Adrenal gland (tissue), 12 donors: ENCODE data around the gene C1orf174. TPM values are rescaled to one million over a fixed set of nuclear protein-coding genes. Genes with fewer than 3 reads are reported as not detected.

Experiments used
- DNase-seq, 7 donors: peaks; one replicate each; pipeline ENCODE4 v3.0.0-alpha.2; 2019 to 2020
- H3K27ac ChIP-seq, 5 donors: fragments of 200-600 bp; sonication (generic) in 4 of 5; 1 replicate in 3 of 5; 2 replicates in 2 of 5; pipeline versions ENCODE4 v1.5.1 to v1.8.0; 2016 to 2020; ENCODE audit warnings: mild to moderate bottlenecking in 1 of 5
- H3K27me3 ChIP-seq: fragments of 200-600 bp; 2 replicates; pipeline ENCODE4 v1.8.0; 2021
- H3K36me3 ChIP-seq, 2 donors: fragments of 200-600 bp; replicated peaks in 1 of 2; 1 replicate in 1 of 2; 2 replicates in 1 of 2; pipeline versions ENCODE4 v1.5.1 to v1.8.0; 2018 to 2022
- H3K4me1 ChIP-seq, 2 donors: fragments of 200-600 bp; replicated peaks in 1 of 2; 1 replicate in 1 of 2; 2 replicates in 1 of 2; pipeline versions ENCODE4 v1.5.1 to v1.8.0; 2018 to 2021
- H3K4me3 ChIP-seq, 4 donors: fragments of 200-600 bp; sonication (generic) in 3 of 4; one replicate each; pipeline ENCODE4 v1.5.1; 2016 to 2018
- H3K9me3 ChIP-seq, 3 donors: fragments of 200-600 bp; sonication (generic) in 1 of 3; replicated peaks in 1 of 3; 1 replicate in 2 of 3; 2 replicates in 1 of 3; pipeline versions ENCODE4 v1.5.1 to v1.8.0; 2016 to 2021
- CTCF ChIP-seq, 6 experiments: fragments of 450-650 bp in 4 of 6; fragments of 200-600 bp in 2 of 6; sonication (generic) in 1 of 6; IDR thresholded peaks; 1 replicate in 5 of 6; 2 replicates in 1 of 6; pipeline versions ENCODE4 v1.5.1 to v1.8.0; 2016 to 2021; ENCODE audit warnings: antibody characterized with exemption in 6 of 6, mild to moderate bottlenecking in 2 of 6, moderate library complexity in 1 of 6
- POLR2A ChIP-seq, 2 donors: fragments of 450-650 bp; IDR thresholded peaks; one replicate each; pipeline ENCODE4 v1.6.1; 2017; ENCODE audit warnings: antibody characterized with exemption in 2 of 2, mild to moderate bottlenecking in 2 of 2, moderate library complexity in 1 of 2
- WGBS, 4 donors: extraction: QIAGEN DNeasy Blood & Tissue Kit in 2 of 4; methylation state at CpG; one replicate each; pipeline versions ENCODE4 v1.1.5 to v1.1.7; 2013 to 2017; 5-methylcytosine and 5-hydroxymethylcytosine counted together
- intact Hi-C, 2 donors: fragments of 100-400 bp; cut with DNase I; formaldehyde crosslinking; loops; one replicate each; pipeline versions ENCODE4 v1.14.1 to v1.15.0; 2022 to 2023
- polyA plus RNA-seq, 3 donors: library from polyadenylated mRNA; stranded (reverse); fragments of 200-250 nt in 2 of 3; fragments of 350-450 nt in 1 of 3; fragmentation: Illumina TruSeq in 1 of 3; extraction: RNeasy Lipid Tissue Mini Kit (QIAGEN cat#74804) in 1 of 3; gene quantifications; one replicate each; pipeline ENCODE4 v1.2.3, GENCODE V29; 2013 to 2014
- total RNA-seq, 9 donors: library from RNA; depleted of rRNA in 4 of 9; stranded (reverse); fragments of >200 nt in 4 of 9; fragments of 120-200 nt in 1 of 9; fragmentation: NEBNext Ultra II Directional in 1 of 9; extraction: Animal tissue kit (Norgen Biotek cat#: 25700) in 1 of 9; gene quantifications; one replicate each; pipeline versions ENCODE4 v1.1.0 to v1.2.4, GENCODE V29; 2013 to 2023
- donor health status: healthy with polysubstance abuse.
- donor health status: Bipolar disorder and iron deficiency.
- donor health status: DM: yes; HTN: yes; CAD: no.
- donor health status: DM: no; HTN: no; CAD: no.
- donor health status: DM: no; HTN: no; CAD: no.
- donor health status: DM: yes; HTN: yes; CAD: no.

C1orf174 gene
- total and polyA plus RNA-seq, 12 donors, result 11.5 to 28.0 (median 19.0) TPM

DNA sequence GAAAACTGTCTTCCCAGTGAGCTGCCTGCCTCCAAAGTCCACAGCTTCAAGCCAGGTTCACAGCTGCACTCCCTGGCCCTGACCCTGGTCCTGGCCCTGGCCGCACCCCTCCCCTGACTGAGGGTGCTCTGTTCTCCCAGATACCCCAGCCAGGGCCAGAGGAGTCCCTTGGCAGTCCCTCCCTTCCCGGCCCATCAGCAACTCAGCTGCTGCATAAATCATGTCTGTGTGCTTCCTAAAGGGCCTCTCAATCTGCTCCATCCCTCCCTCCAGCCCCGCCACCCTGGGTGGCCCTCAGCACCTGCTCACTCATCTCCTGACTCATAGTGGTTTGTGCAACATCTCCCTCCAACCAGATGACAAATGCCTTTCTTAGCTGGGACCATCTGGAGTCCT lies 24.8 kb upstream of the C1orf174 start:
- no peak for TF ChIP-seq POLR2A (IDR thresholded peaks at IDR 0.05)
- Histone ChIP-seq H3K4me3 (no peak overlapping the region), H3K27ac (no peak overlapping the region), H3K27me3 (no peaks in the 10 kb centered on the region), H3K4me1 (no peaks in the 10 kb centered on the region), H3K36me3 (no peaks in the 10 kb centered on the region), H3K9me3 (no peaks in the 10 kb centered on the region)
- intact Hi-C loops, result no loop called here
- WGBS, 4 donors, result 17 to 54% (median 34%) methylated on average over 2 to 3 of the region's 3 CpGs
- no peak for DNase-seq

GRCh38 chr1:3924186-3924824 lies 24.2 kb upstream of the C1orf174 start:
- no peak overlapping the region for H3K27ac ChIP-seq
- H3K9me3 ChIP-seq, result no peaks in the 10 kb centered on the region
- H3K36me3 ChIP-seq, result no peaks in the 10 kb centered on the region
- H3K27me3 ChIP-seq, result no peaks in the 10 kb centered on the region
- H3K4me1 ChIP-seq, result no peaks in the 10 kb centered on the region
- TF ChIP-seq POLR2A (IDR thresholded peaks at IDR 0.05) (no peak), CTCF (IDR thresholded peaks at IDR 0.05) (no peak)
- DNase-seq, result no peak
- H3K4me3 ChIP-seq, result no peak overlapping the region
- WGBS, 4 donors, result 39 to 55% (median 52%) methylated on average over 6 to 13 of the region's 13 CpGs
- intact Hi-C loops, result no loop called here

- DNase-seq, result no peak
Observed at GRCh38 chr1:3923378-3924185, 23.5 kb upstream of the C1orf174 start.

GRCh38 chr1:3922851-3923250 lies 22.8 kb upstream of the C1orf174 start:
- no peaks in the 10 kb centered on the region for H3K4me1 ChIP-seq
- TF ChIP-seq CTCF (IDR thresholded peaks at IDR 0.05) (no peak), POLR2A (IDR thresholded peaks at IDR 0.05) (no peak)
- no peak for DNase-seq
- H3K27me3 ChIP-seq, result no peaks in the 10 kb centered on the region
- intact Hi-C loops, result no loop called here
- no peak overlapping the region for H3K27ac ChIP-seq
- 53 to 69% (median 56%) methylated on average over 6 of the region's 6 CpGs for WGBS, 4 donors
- H3K36me3 ChIP-seq, result no peaks in the 10 kb centered on the region
- H3K9me3 ChIP-seq, result no peaks in the 10 kb centered on the region
- H3K4me3 ChIP-seq, result no peak overlapping the region

More at GRCh38 chr1:3923378-3924185, 23.5 kb upstream of the C1orf174 start:
- TF ChIP-seq POLR2A (IDR thresholded peaks at IDR 0.05) (no peak), CTCF (IDR thresholded peaks at IDR 0.05) (no peak)
- WGBS, 4 donors, result 78 to 80% (median 80%) methylated on average over 19 to 25 of the region's 25 CpGs
- intact Hi-C loops, result no loop called here
- H3K4me1 ChIP-seq, result no peaks in the 10 kb centered on the region
- H3K9me3 ChIP-seq, result no peaks in the 10 kb centered on the region
- no peak overlapping the region for H3K27ac ChIP-seq
- H3K36me3 ChIP-seq, result no peaks in the 10 kb centered on the region
- H3K27me3 ChIP-seq, result no peaks in the 10 kb centered on the region
- H3K4me3 ChIP-seq, result no peak overlapping the region
